ENCODE measurements around the gene TYW5.

Gene TYW5

GRCh38 chr2:199994371-199994770 lies 39.1 kb upstream of the TYW5 start:
- DNase-seq (ENCODE audit: low spot score), result no peak
- TF ChIP-seq, protein P1, sequence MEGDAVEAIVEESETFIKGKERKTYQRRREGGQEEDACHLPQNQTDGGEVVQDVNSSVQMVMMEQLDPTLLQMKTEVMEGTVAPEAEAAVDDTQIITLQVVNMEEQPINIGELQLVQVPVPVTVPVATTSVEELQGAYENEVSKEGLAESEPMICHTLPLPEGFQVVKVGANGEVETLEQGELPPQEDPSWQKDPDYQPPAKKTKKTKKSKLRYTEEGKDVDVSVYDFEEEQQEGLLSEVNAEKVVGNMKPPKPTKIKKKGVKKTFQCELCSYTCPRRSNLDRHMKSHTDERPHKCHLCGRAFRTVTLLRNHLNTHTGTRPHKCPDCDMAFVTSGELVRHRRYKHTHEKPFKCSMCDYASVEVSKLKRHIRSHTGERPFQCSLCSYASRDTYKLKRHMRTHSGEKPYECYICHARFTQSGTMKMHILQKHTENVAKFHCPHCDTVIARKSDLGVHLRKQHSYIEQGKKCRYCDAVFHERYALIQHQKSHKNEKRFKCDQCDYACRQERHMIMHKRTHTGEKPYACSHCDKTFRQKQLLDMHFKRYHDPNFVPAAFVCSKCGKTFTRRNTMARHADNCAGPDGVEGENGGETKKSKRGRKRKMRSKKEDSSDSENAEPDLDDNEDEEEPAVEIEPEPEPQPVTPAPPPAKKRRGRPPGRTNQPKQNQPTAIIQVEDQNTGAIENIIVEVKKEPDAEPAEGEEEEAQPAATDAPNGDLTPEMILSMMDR (IDR thresholded peaks at IDR 0.05), result no peak
- H3K4me3 ChIP-seq, result no peak overlapping the region
- H3K27ac ChIP-seq, result no peak overlapping the region

- Histone ChIP-seq H3K4me3 (no peak overlapping the region), H3K27ac (no peak overlapping the region)
- DNase-seq (ENCODE audit: low spot score), result no peak
- TF ChIP-seq, protein P1 (IDR thresholded peaks at IDR 0.05), result no peak
These were observed 37.0 kb upstream of the TYW5 start for GRCh38 chr2:199992296-199992695.

- Histone ChIP-seq H3K4me3 (no peak overlapping the region), H3K27ac (no peak overlapping the region)
- DNase-seq (ENCODE audit: low spot score), result no peak
- TF ChIP-seq, protein P1 (IDR thresholded peaks at IDR 0.05), result no peak
These were observed 36.4 kb upstream of the TYW5 start for GRCh38 chr2:199991691-199992090.

- no peak for DNase-seq (ENCODE audit: low spot score)
- H3K4me3 ChIP-seq, result no peak overlapping the region
- no peak overlapping the region for H3K27ac ChIP-seq
- TF ChIP-seq, protein P1 (IDR thresholded peaks at IDR 0.05), result no peak
These were observed 34.5 kb upstream of the TYW5 start for GRCh38 chr2:199989822-199990221.

GRCh38 chr2:199988151-199988550 lies 32.9 kb upstream of the TYW5 start:
- Histone ChIP-seq H3K27ac (no peak overlapping the region), H3K4me3 (no peak overlapping the region)
- no peak for DNase-seq (ENCODE audit: low spot score)
- TF ChIP-seq, protein P1 (IDR thresholded peaks at IDR 0.05), result no peak

GRCh38 chr2:199987586-199987985 lies 32.3 kb upstream of the TYW5 start:
- Histone ChIP-seq H3K4me3 (no peak overlapping the region), H3K27ac (no peak overlapping the region)
- TF ChIP-seq, protein P1 (IDR thresholded peaks at IDR 0.05), result no peak
- no peak for DNase-seq (ENCODE audit: low spot score)

GRCh38 chr2:199985625-199986207 lies 30.4 kb upstream of the TYW5 start:
- no peak for DNase-seq (ENCODE audit: low spot score)
- H3K27ac ChIP-seq, result no peak overlapping the region
- TF ChIP-seq, protein P1 (IDR thresholded peaks at IDR 0.05), result peak; percentile 24
- no peak overlapping the region for H3K4me3 ChIP-seq
